ENCODE results near the gene SAMD15. TPM values are rescaled to one million over a fixed set of nuclear protein-coding genes. Genes with fewer than 3 reads are reported as not detected.

The SAMD15 gene
- total RNA-seq, 4 donors from 2014 or later: 0.51 to 1.7 (median 0.88) TPM; not detected in 1

- TF ChIP-seq CTCF (IDR thresholded peaks at IDR 0.05; ENCODE audit: low read depth): no peak
Measured at GRCh38 chr14:77342726-77343397, 34.3 kb upstream of the SAMD15 start.

- no peak for TF ChIP-seq CTCF (IDR thresholded peaks at IDR 0.05; ENCODE audit: low read depth)
Measured at GRCh38 chr14:77343662-77344061, 33.5 kb upstream of the SAMD15 start.

- no peak for TF ChIP-seq CTCF (IDR thresholded peaks at IDR 0.05; ENCODE audit: low read depth)
Measured at GRCh38 chr14:77344377-77344996, 32.7 kb upstream of the SAMD15 start.

GRCh38 chr14:77346495-77346894 is 30.7 kb upstream of the SAMD15 start:
- no peak for TF ChIP-seq CTCF (IDR thresholded peaks at IDR 0.05; ENCODE audit: low read depth)

GRCh38 chr14:77347751-77348150 is 29.4 kb upstream of the SAMD15 start:
- no peak for TF ChIP-seq CTCF (IDR thresholded peaks at IDR 0.05; ENCODE audit: low read depth)

GRCh38 chr14:77353469-77354141 is 23.6 kb upstream of the SAMD15 start:
- TF ChIP-seq CTCF (IDR thresholded peaks at IDR 0.05; ENCODE audit: low read depth): no peak

GRCh38 chr14:77355811-77356210 is 21.4 kb upstream of the SAMD15 start:
- TF ChIP-seq CTCF (IDR thresholded peaks at IDR 0.05; ENCODE audit: low read depth): no peak
